GM12865 (cell line): ENCODE data around the gene BRINP3.

Experiments
- DNase-seq: peaks from one replicate; pipeline ENCODE4 v3.0.0; 2010; ENCODE audit warnings: low read depth
- H3K4me3 ChIP-seq: 2 replicates; pipeline ENCODE4 v1.5.1; 2011; ENCODE audit warnings: mild to moderate bottlenecking, low read depth, low read length, control low read depth
- TF ChIP-seq, protein P1 (sequence below): IDR thresholded peaks from 2 replicates; pipeline ENCODE4 v1.5.1; 2011; ENCODE audit warnings: low read length, control low read depth, low read depth, inconsistent platforms; ENCODE audit not compliant: insufficient read depth; ENCODE audit errors: missing control alignments

Gene BRINP3

DNA sequence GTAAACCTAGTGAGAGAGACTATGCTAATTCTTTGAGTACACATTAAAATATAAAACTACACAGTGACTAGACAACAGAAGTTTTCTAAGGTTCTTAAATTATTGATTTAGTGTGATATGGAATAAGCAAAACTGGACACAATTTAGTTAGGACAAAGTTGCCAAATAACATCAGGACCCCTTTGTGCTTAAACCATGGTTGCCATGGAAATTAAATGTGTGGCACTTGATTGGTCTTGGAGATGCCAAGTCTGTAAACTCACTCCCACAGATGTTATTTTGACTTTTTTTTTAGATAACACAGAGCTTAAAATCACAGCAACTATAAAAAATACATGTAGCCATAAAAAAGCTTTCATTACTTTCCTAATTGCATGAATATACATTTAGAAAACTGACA is 234.6 kb downstream of the BRINP3 start:
- TF ChIP-seq, protein P1, sequence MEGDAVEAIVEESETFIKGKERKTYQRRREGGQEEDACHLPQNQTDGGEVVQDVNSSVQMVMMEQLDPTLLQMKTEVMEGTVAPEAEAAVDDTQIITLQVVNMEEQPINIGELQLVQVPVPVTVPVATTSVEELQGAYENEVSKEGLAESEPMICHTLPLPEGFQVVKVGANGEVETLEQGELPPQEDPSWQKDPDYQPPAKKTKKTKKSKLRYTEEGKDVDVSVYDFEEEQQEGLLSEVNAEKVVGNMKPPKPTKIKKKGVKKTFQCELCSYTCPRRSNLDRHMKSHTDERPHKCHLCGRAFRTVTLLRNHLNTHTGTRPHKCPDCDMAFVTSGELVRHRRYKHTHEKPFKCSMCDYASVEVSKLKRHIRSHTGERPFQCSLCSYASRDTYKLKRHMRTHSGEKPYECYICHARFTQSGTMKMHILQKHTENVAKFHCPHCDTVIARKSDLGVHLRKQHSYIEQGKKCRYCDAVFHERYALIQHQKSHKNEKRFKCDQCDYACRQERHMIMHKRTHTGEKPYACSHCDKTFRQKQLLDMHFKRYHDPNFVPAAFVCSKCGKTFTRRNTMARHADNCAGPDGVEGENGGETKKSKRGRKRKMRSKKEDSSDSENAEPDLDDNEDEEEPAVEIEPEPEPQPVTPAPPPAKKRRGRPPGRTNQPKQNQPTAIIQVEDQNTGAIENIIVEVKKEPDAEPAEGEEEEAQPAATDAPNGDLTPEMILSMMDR: no peak
- no peak for DNase-seq
- H3K4me3 ChIP-seq: no peak overlapping the region

DNA sequence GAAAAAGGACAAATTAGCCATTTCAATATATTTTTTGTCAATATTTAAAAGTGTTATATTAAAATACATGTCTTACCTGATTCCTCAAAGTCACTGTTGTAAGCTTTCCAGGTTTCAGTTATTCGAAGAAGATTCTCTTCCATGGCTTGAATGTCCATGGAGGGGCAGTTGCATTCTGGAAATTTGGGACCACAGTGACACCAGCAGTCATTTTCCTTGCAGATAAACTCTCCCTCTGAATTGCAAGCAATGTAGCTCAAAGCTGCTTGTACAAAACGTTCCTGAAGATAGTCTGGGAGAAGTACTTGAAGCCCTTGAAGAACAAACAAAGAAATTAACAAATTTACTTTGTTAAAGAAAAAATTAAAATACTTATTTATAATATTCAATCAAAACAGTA is 251.7 kb downstream of the BRINP3 start:
- DNase-seq: no peak
- no peak overlapping the region for H3K4me3 ChIP-seq
- TF ChIP-seq, protein P1: no peak

DNA sequence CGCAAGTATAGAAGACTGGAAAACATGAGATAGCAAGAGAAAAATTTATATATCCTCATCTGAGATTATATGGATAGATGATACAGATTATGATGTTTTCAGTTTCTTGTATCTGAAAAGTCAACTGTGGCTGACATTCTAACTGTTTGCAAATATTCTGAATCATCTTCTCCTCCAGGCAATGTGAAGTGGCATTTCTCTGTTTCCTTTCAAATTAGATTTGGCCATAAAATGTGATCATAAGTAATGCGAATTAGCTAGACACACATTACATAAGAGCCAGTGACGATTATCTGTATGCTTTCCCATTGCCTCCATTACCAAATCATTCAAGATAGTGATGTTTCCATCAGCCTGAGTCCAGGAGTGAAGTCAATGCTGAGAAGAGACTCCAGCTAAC is 265.2 kb downstream of the BRINP3 start:
- H3K4me3 ChIP-seq: no peak overlapping the region
- no peak for DNase-seq
- TF ChIP-seq, protein P1: no peak

DNA sequence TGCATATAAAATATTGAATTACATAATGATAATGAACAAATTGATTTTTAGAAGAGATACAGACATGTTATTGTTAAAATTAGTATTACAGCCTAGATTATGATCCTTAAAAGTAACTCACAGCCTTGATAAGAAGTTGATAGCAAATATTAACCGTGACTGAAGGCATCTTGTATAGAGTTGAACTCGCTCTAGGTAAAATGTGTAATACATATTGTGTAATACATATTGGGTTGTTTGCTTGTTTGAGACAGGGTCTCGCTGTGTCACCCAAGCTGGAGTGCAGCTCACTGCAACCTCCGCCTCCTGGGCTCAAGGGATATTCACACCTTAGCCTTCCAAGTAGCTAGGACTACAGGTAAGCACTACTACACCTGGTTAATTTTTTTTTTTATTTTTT is 269.9 kb downstream of the BRINP3 start:
- no peak for DNase-seq
- no peak overlapping the region for H3K4me3 ChIP-seq
- TF ChIP-seq, protein P1: no peak

DNA sequence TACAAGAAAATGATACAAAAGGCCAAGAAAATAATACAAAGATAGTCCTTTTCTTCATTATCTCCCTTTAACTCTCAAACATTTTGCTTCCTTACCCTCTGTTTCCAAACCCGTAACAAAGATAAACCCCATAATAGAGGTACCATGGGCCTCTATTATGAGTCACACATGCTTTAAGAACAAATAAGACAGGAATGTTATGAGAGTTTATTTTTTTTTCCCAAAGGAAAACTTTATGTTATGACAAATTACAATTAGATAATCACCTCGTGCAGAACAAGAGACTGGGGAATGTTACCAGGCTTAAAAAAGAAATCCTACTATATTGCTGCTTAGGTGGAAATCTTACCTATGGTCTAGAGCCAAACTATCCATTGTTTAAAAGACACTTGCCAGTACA is 272.0 kb downstream of the BRINP3 start:
- TF ChIP-seq, protein P1: no peak
- no peak overlapping the region for H3K4me3 ChIP-seq
- no peak for DNase-seq

DNA sequence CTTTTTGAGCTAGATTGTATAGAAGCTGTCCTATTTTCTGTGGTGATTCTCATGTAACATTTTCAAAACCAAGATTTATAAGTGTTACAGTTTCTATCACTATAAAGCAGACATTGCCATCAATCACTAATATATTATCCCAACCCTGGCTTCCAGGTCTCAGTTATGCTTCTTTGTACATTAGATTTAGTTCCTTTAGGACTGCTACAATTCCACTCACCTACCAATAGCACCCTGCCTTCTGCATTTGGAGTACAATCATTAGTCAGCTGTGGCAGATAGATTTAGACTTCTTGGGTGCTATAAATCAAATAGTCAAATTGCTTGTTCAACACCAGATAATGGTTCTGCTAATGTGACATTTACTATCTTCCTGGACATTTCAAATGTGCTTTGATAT is 281.6 kb downstream of the BRINP3 start:
- H3K4me3 ChIP-seq: no peak overlapping the region
- no peak for DNase-seq
- TF ChIP-seq, protein P1: no peak

DNA sequence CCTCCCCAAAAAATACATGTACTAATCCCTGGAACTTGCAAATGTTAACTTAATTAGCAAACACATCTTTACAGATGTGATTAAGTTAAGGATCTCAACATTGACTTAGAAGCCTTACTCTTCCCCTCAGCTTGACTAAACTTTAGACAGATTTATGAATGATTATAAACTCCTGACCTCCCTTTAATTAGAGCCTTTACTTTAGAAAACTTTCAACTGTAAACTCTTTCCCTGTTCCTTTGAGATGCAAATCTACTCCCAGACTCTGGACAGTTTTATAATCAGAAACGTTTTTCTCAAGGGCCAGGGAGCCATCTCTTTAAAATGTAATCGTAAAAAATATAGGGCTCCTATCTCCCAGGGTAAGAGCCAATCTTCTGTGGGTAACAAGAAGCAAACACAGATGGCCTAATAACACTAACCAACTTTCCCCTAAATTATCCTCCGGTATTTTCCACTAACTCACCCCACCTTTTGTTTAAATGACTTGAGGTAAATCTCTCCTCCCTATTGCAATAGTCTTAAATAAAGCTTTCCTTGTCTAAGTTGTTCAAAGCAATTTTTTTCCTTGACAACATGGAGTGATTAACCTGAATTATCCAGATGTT is 284.1 kb downstream of the BRINP3 start:
- DNase-seq: no peak
- no peak overlapping the region for H3K4me3 ChIP-seq
- TF ChIP-seq, protein P1: no peak
